IMR-90 (cell line): ENCODE results near the gene FOXL3. TPM values are rescaled to one million over a fixed set of nuclear protein-coding genes. Genes with fewer than 3 reads are reported as not detected.

ENCODE experiments used
- ATAC-seq: fragments of 200-7000 bp; cut with Tn5 transposase; 2 replicates; pipeline ENCODE4 v1.9.1; 2020; ENCODE audit warnings: low read depth, mild to moderate bottlenecking, moderate library complexity
- BruUV-seq: library from RNA; stranded (reverse); fragments of 400-500 nt; replicated peaks from 2 replicates; lab custom pipeline; 2021; lab: Mats Ljungman, UMichigan
- CTCF ChIA-PET: fragments of 300-600 bp; formaldehyde crosslinking; extraction: SDS; loops from one replicate; lab custom pipeline; 2021; ENCODE audit warnings: antibody characterized with exemption; lab: Yijun Ruan, JAX
- POLR2A ChIA-PET: fragments of 300-600 bp; sonication (Branson Sonifier 250); formaldehyde crosslinking; loops from one replicate; lab custom pipeline; 2022; ENCODE audit warnings: antibody characterized with exemption; ENCODE audit not compliant: unreplicated experiment; lab: Charles Lee
- DNase-seq: peaks from one replicate; pipeline ENCODE4 v3.0.0; 2013
- H2AFZ ChIP-seq: replicated peaks from 2 replicates; pipeline ENCODE3; 2013; ENCODE audit warnings: low read length, mild to moderate bottlenecking; ENCODE audit not compliant: poor library complexity
- H2AK5ac ChIP-seq: 2 replicates; pipeline ENCODE4 v1.6.1; 2013; ENCODE audit warnings: low read depth, low read length, inconsistent platforms
- H2AK9ac ChIP-seq: replicated peaks from 2 replicates; pipeline ENCODE3; 2013; ENCODE audit warnings: mild to moderate bottlenecking, low read depth, low read length, moderate library complexity; ENCODE audit not compliant: poor library complexity
- H2BK120ac ChIP-seq: 2 replicates; pipeline ENCODE4 v1.6.1; 2013; ENCODE audit warnings: low read depth, low read length, inconsistent platforms
- H2BK15ac ChIP-seq: 3 replicates; pipeline ENCODE4 v1.6.1; 2013; ENCODE audit warnings: low read depth, low read length, inconsistent platforms
- H2BK20ac ChIP-seq: 2 replicates; pipeline ENCODE4 v1.6.1; 2013; ENCODE audit warnings: low read depth, mild to moderate bottlenecking, inconsistent platforms, low read length, moderate library complexity
- H2BK5ac ChIP-seq: 2 replicates; pipeline ENCODE4 v1.6.1; 2013; ENCODE audit warnings: mild to moderate bottlenecking, low read depth, low read length, inconsistent platforms; ENCODE audit not compliant: poor library complexity, severe bottlenecking
- H3K14ac ChIP-seq: replicated peaks from 2 replicates; pipeline ENCODE4 v1.6.1; 2013; ENCODE audit warnings: low read depth, low read length, inconsistent platforms
- H3K18ac ChIP-seq: 2 replicates; pipeline ENCODE4 v1.6.1; 2013; ENCODE audit warnings: low read depth, low read length, control low read depth
- H3K23ac ChIP-seq: 2 replicates; pipeline ENCODE4 v1.6.1; 2013; ENCODE audit warnings: low read depth, low read length, inconsistent platforms
- H3K27ac ChIP-seq: 2 replicates; pipeline ENCODE4 v1.5.1; 2013; ENCODE audit warnings: mild to moderate bottlenecking, control low read depth, low read length; ENCODE audit not compliant: insufficient read depth
- H3K27me3 ChIP-seq: 2 replicates; pipeline ENCODE4 v1.6.1; 2013; ENCODE audit warnings: low read length; ENCODE audit not compliant: control insufficient read depth, insufficient read depth
- H3K36me3 ChIP-seq: 2 replicates; pipeline ENCODE4 v1.6.1; 2013; ENCODE audit warnings: low read length, mixed read lengths; ENCODE audit not compliant: control insufficient read depth, insufficient read depth
- H3K4ac ChIP-seq: 2 replicates; pipeline ENCODE4 v1.6.1; 2013; ENCODE audit warnings: low read depth, low read length, inconsistent platforms
- H3K4me1 ChIP-seq: 2 replicates; pipeline ENCODE4 v1.6.1; 2013; ENCODE audit warnings: low read length, mixed read lengths; ENCODE audit not compliant: control insufficient read depth, insufficient read depth
- H3K4me2 ChIP-seq: 2 replicates; pipeline ENCODE4 v1.6.1; 2013; ENCODE audit warnings: low read depth, mild to moderate bottlenecking, control low read depth, low read length, moderate library complexity
- H3K4me3 ChIP-seq: 2 replicates; pipeline ENCODE4 v1.5.1; 2013; ENCODE audit warnings: low read depth, mild to moderate bottlenecking, control low read depth, low read length, moderate library complexity; ENCODE audit not compliant: insufficient read depth
- H3K56ac ChIP-seq: 2 replicates; pipeline ENCODE4 v1.6.1; 2013; ENCODE audit warnings: low read length, inconsistent platforms; ENCODE audit not compliant: insufficient read depth; ENCODE audit errors: extremely low read depth
- H3K79me1 ChIP-seq, 2 experiments: 2 replicates each; pipeline ENCODE4 v1.6.1; 2013; ENCODE audit warnings: low read length in 2 of 2, inconsistent platforms in 1 of 2, low read depth in 1 of 2
- H3K9ac ChIP-seq: 2 replicates; pipeline ENCODE4 v1.6.1; 2013; ENCODE audit warnings: low read depth, low read length, control low read depth
- H3K9me1 ChIP-seq: 2 replicates; pipeline ENCODE4 v1.6.1; 2013; ENCODE audit warnings: low read length, inconsistent platforms; ENCODE audit not compliant: insufficient read depth
- H3K9me3 ChIP-seq: 2 replicates; pipeline ENCODE4 v1.6.1; 2013; ENCODE audit warnings: low read length; ENCODE audit not compliant: control insufficient read depth, insufficient read depth
- H4K20me1 ChIP-seq: 2 replicates; pipeline ENCODE4 v1.6.1; 2013; ENCODE audit warnings: low read length, inconsistent platforms; ENCODE audit not compliant: insufficient read depth
- H4K5ac ChIP-seq: 2 replicates; pipeline ENCODE4 v1.6.1; 2013; ENCODE audit warnings: mild to moderate bottlenecking, low read depth, low read length, control low read depth
- H4K8ac ChIP-seq, 2 experiments: 2 replicates each; pipeline ENCODE4 v1.6.1; 2013; ENCODE audit warnings: low read depth in 2 of 2, low read length in 2 of 2, control low read depth in 1 of 2, inconsistent platforms in 1 of 2
- H4K91ac ChIP-seq: 2 replicates; pipeline ENCODE4 v1.6.1; 2013; ENCODE audit warnings: low read depth, low read length, inconsistent platforms; ENCODE audit not compliant: insufficient read depth
- FOS ChIP-seq: fragments of 150-350 bp; IDR thresholded peaks from 2 replicates; pipeline ENCODE4 v1.6.1; 2016; ENCODE audit warnings: low read depth, low read length
- WGBS, 2 experiments: methylation state at CpG; one replicate each; pipeline versions ENCODE4 v1.1.5 to v1.1.7; 2013; ENCODE audit warnings: missing lambda C conversion rate in 2 of 2; ENCODE audit not compliant: insufficient read length in 1 of 2; ENCODE audit errors: extremely low coverage in 2 of 2; 5-methylcytosine and 5-hydroxymethylcytosine counted together
- dilution Hi-C: fragments of 300-500 bp; cut with HindIII; formaldehyde crosslinking; loops from one replicate; pipeline ENCODE4 v1.14.3; 2018; ENCODE audit warnings: low sequenced_read_pairs; ENCODE audit not compliant: unreplicated experiment
- in situ Hi-C: fragments of 300-500 bp; cut with MboI; formaldehyde crosslinking; loops from 3 replicates; pipeline ENCODE4 v1.14.3; 2019; ENCODE audit warnings: low sequenced_read_pairs, inconsistent platforms, mixed read lengths
- intact Hi-C: fragments of 100-400 bp; cut with micrococcal nuclease; formaldehyde crosslinking; loops from 2 replicates; pipeline ENCODE4 v1.10.0; 2022
- polyA plus RNA-seq, 3 experiments: library from polyadenylated mRNA; depleted of rRNA; stranded (reverse); fragments of >200 nt; gene quantifications; 2 replicates each; pipeline ENCODE4 v1.2.3, GENCODE V29; 2012; ENCODE audit warnings: low replicate concordance in 1 of 3
- total RNA-seq: library from RNA; depleted of rRNA; stranded (reverse); fragments of >200 nt; gene quantifications from 2 replicates; pipeline ENCODE4 v1.2.3, GENCODE V29; 2012

FOXL3 gene
- total and polyA plus RNA-seq, 2 of the 4 experiments (the other 2 are of a cell fraction): not detected

- peaks cover 3% of the 10 kb centered on the region; the same call in 1 of the 2 replicates for H4K20me1 ChIP-seq
- no peak overlapping the region for H2AK9ac ChIP-seq
- H2AFZ ChIP-seq: no peak overlapping the region
- no peak overlapping the region for H3K27ac ChIP-seq
- no peak overlapping the region for H3K23ac ChIP-seq
- no peak for DNase-seq
- no peaks in the 10 kb centered on the region for H3K79me1 ChIP-seq
- ChIA-PET POLR2A (no interaction called here), CTCF (no interaction called here)
- dilution Hi-C loops: no loop called here
- WGBS, 2 experiments: 83% methylated on average over 29 of the region's 35 CpGs; no CpG with 5 or more reads in 1 of the 2 experiments
- H3K36me3 ChIP-seq: no peaks in the 10 kb centered on the region
- H3K9me1 ChIP-seq: 0 out of 2 replicates have a peak, but pooled peaks cover 4% of the 10 kb centered on the region
- no peak overlapping the region for H3K14ac ChIP-seq
- peaks cover 18% of the 10 kb centered on the region for H3K27me3 ChIP-seq
- no peak overlapping the region for H4K91ac ChIP-seq
- no peak overlapping the region for H2BK5ac ChIP-seq
- BruUV-seq: no TSS peak
- intact Hi-C loops: no loop called here
- in situ Hi-C loops: no loop called here
- no peak overlapping the region for H4K5ac ChIP-seq
- no peak overlapping the region for H3K9ac ChIP-seq
- H2BK20ac ChIP-seq: no peak overlapping the region
- no peak overlapping the region for H3K4ac ChIP-seq
- no peak overlapping the region for H3K4me2 ChIP-seq
- H2BK120ac ChIP-seq: no peak overlapping the region
- no peak overlapping the region for H2BK15ac ChIP-seq
- H3K4me3 ChIP-seq: no peak overlapping the region
- no peak overlapping the region for H3K56ac ChIP-seq
- no peak for ATAC-seq
- H3K4me1 ChIP-seq: no peaks in the 10 kb centered on the region
- H3K9me3 ChIP-seq: peaks cover 6% of the 10 kb centered on the region
- no peak overlapping the region for H3K18ac ChIP-seq
- TF ChIP-seq FOS: no peak
- H2AK5ac ChIP-seq: no peak overlapping the region
- H4K8ac ChIP-seq: no peak overlapping the region
Observed at GRCh38 chr7:305410-306151, 15.6 kb downstream of the FOXL3 start.
